Endodermal cell (in vitro differentiated cells): ENCODE data around the gene TRMT5. TPM values are rescaled to one million over a fixed set of nuclear protein-coding genes. Genes with fewer than 3 reads are reported as not detected.

ENCODE experiments used
- DNase-seq: peaks from one replicate; pipeline ENCODE4 v3.0.0-alpha.2; 2017
- H3K27ac ChIP-seq: 2 replicates; pipeline ENCODE4 v1.5.1; 2013; ENCODE audit warnings: mild to moderate bottlenecking, low read depth, low read length, moderate library complexity
- H3K27me3 ChIP-seq: 2 replicates; pipeline ENCODE4 v1.6.1; 2013; ENCODE audit warnings: mild to moderate bottlenecking, low read length, moderate library complexity; ENCODE audit not compliant: insufficient read depth, control insufficient read depth, poor library complexity, severe bottlenecking
- H3K36me3 ChIP-seq: 2 replicates; pipeline ENCODE4 v1.7.0; 2013; ENCODE audit warnings: mild to moderate bottlenecking, low read length, moderate library complexity; ENCODE audit not compliant: control insufficient read depth, insufficient read depth
- H3K4me1 ChIP-seq: one replicate; pipeline ENCODE4 v1.7.0; 2013; ENCODE audit warnings: low read length; ENCODE audit not compliant: control insufficient read depth, insufficient read depth
- H3K4me3 ChIP-seq: 2 replicates; pipeline ENCODE4 v1.5.1; 2013; ENCODE audit warnings: mild to moderate bottlenecking, low read length, moderate library complexity
- H3K9ac ChIP-seq: 2 replicates; pipeline ENCODE4 v1.6.1; 2013; ENCODE audit warnings: mild to moderate bottlenecking, low read length, moderate library complexity; ENCODE audit not compliant: poor library complexity, severe bottlenecking; ENCODE audit errors: extremely low read depth
- H3K9me3 ChIP-seq: 2 replicates; pipeline ENCODE4 v1.6.1; 2013; ENCODE audit warnings: mild to moderate bottlenecking, low read length, moderate library complexity; ENCODE audit not compliant: control insufficient read depth
- H3K27ac Mint-ChIP-seq: 2 replicates; pipeline ENCODE4 v1.8.0; 2020; ENCODE audit warnings: mixed read lengths
- H3K27me3 Mint-ChIP-seq: 2 replicates; pipeline ENCODE4 v1.8.0; 2021; ENCODE audit warnings: mild to moderate bottlenecking, mixed read lengths; ENCODE audit not compliant: insufficient read depth
- H3K36me3 Mint-ChIP-seq: 2 replicates; pipeline ENCODE4 v1.8.0; 2020; ENCODE audit warnings: low read depth, mixed read lengths
- H3K4me1 Mint-ChIP-seq: 2 replicates; pipeline ENCODE4 v1.8.0; 2020; ENCODE audit warnings: mixed read lengths
- H3K4me3 Mint-ChIP-seq: 2 replicates; pipeline ENCODE4 v1.8.0; 2020; ENCODE audit warnings: mild to moderate bottlenecking, moderate library complexity, mixed read lengths
- H3K9me3 Mint-ChIP-seq: 2 replicates; pipeline ENCODE4 v1.8.0; 2020; ENCODE audit warnings: mild to moderate bottlenecking, mixed read lengths
- CTCF ChIP-seq: fragments of 200-600 bp; sonication (generic); conservative IDR thresholded peaks from 2 replicates; pipeline ENCODE4 v1.5.0; 2021; ENCODE audit warnings: antibody characterized with exemption, mild to moderate bottlenecking
- WGBS, 2 experiments: methylation state at CpG; one replicate each; pipeline versions ENCODE4 v1.1.5 to v1.1.7; 2013; ENCODE audit warnings: missing lambda C conversion rate in 2 of 2, mixed read lengths in 1 of 2; ENCODE audit not compliant: insufficient coverage in 1 of 2, insufficient read length in 1 of 2; 5-methylcytosine and 5-hydroxymethylcytosine counted together
- total RNA-seq, 2 donors: library from RNA; stranded (reverse); fragmentation: NEBNext Ultra II Directional in 1 of 2; extraction: Animal tissue kit (Norgen Biotek cat#: 25700) in 1 of 2; gene quantifications; 2 replicates in 1 of 2; 3 replicates in 1 of 2; pipeline ENCODE4 v1.2.1, GENCODE V29; 2021

TRMT5 gene
- total RNA-seq, 2 donors from 2014 or later: 18.4 to 19.8 TPM

- H3K4me3 Mint-ChIP-seq: no peak overlapping the region
- no peak overlapping the region for H3K9ac ChIP-seq
- H3K9me3 ChIP-seq: no peaks in the 10 kb centered on the region
- no peak overlapping the region for H3K27ac ChIP-seq
- H3K36me3 Mint-ChIP-seq: no peaks in the 10 kb centered on the region
- no peak for DNase-seq
- no peaks in the 10 kb centered on the region for H3K4me1 ChIP-seq
- 90% methylated on average over 1 of the region's 1 CpG; no CpG with 5 or more reads in 1 of the 2 experiments for WGBS, 2 experiments
- no peaks in the 10 kb centered on the region for H3K9me3 Mint-ChIP-seq
- H3K36me3 ChIP-seq: no peaks in the 10 kb centered on the region
- H3K4me3 ChIP-seq: no peak overlapping the region
- TF ChIP-seq CTCF: no peak
- H3K27ac Mint-ChIP-seq: no peak overlapping the region
- H3K27me3 ChIP-seq: no peaks in the 10 kb centered on the region
- H3K27me3 Mint-ChIP-seq: no peaks in the 10 kb centered on the region
- no peaks in the 10 kb centered on the region for H3K4me1 Mint-ChIP-seq
These were observed 55.6 kb downstream of the TRMT5 start for GRCh38 chr14:60925286-60925685.

GRCh38 chr14:60922050-60922449 is 58.8 kb downstream of the TRMT5 start:
- no peaks in the 10 kb centered on the region for H3K4me1 Mint-ChIP-seq
- peaks cover 2% of the 10 kb centered on the region for H3K36me3 Mint-ChIP-seq
- DNase-seq: no peak
- H3K36me3 ChIP-seq: no peaks in the 10 kb centered on the region
- no peak overlapping the region for H3K4me3 ChIP-seq
- H3K9me3 Mint-ChIP-seq: no peaks in the 10 kb centered on the region
- H3K4me1 ChIP-seq: no peaks in the 10 kb centered on the region
- no peaks in the 10 kb centered on the region for H3K27me3 Mint-ChIP-seq
- no peak overlapping the region for H3K27ac ChIP-seq
- WGBS, 2 experiments: 92 to 100% methylated on average over 1 to 2 of the region's 2 CpGs
- H3K4me3 Mint-ChIP-seq: no peak overlapping the region
- no peak overlapping the region for H3K9ac ChIP-seq
- TF ChIP-seq CTCF: no peak
- H3K27me3 ChIP-seq: no peaks in the 10 kb centered on the region
- H3K9me3 ChIP-seq: no peaks in the 10 kb centered on the region
- no peak overlapping the region for H3K27ac Mint-ChIP-seq

Other genes starting within 250 kb of the TRMT5 start
- gene MNAT1, start 246.3 kb downstream of the TRMT5 start, total RNA-seq: 10 to 100 TPM; 36.8 to 42.6 TPM
- 10 to 100 TPM in 1 of 2 donors, 1 to 10 TPM in 1; 9.9 to 18.2 TPM for gene SLC38A6, start 166 bp upstream of the TRMT5 start, total RNA-seq